ENCODE measurements around the gene NXT1. TPM values are rescaled to one million over a fixed set of nuclear protein-coding genes. Genes with fewer than 3 reads are reported as not detected.
A peak's percentile ranks its signal among the peaks of the same experiment; 100 is the strongest.

NXT1 gene
- total RNA-seq, 1 donor from 2014 or later, result 12.6 TPM

DNA sequence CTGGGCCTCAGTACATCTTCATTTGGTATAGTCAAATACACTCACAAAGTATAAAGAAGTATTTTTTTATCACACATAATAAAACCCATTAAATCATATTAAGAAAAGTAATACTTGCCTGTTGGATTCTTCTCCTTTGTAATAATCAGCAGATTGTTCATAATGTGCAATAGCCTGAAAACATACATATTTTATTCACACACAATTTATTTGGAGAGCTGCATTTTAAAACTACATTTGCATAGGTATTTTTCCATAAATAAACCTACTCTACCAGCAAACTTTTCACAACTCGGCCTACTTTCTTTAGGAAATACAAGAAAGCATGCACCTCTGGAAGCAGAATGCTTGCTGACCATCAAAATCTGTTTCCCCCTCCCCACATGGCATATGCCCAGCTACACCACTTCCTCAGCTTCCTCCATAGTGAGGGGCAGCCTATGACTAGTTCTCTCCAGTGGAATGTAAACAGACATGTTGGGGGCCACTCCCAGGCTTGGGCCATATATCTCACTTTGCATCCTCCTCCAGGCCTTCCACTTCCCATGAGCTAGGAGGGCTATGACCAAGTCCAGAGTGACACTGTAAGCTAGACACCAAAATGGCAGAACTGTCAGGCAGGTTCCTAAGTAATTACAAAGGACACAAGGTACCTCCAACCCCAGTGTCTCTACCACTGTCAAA is 39.6 kb downstream of the NXT1 start:
- peaks cover 3% of the 10 kb centered on the region for H3K9me3 Mint-ChIP-seq (ENCODE audit: unreplicated experiment)
- TF ChIP-seq, protein P1, sequence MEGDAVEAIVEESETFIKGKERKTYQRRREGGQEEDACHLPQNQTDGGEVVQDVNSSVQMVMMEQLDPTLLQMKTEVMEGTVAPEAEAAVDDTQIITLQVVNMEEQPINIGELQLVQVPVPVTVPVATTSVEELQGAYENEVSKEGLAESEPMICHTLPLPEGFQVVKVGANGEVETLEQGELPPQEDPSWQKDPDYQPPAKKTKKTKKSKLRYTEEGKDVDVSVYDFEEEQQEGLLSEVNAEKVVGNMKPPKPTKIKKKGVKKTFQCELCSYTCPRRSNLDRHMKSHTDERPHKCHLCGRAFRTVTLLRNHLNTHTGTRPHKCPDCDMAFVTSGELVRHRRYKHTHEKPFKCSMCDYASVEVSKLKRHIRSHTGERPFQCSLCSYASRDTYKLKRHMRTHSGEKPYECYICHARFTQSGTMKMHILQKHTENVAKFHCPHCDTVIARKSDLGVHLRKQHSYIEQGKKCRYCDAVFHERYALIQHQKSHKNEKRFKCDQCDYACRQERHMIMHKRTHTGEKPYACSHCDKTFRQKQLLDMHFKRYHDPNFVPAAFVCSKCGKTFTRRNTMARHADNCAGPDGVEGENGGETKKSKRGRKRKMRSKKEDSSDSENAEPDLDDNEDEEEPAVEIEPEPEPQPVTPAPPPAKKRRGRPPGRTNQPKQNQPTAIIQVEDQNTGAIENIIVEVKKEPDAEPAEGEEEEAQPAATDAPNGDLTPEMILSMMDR (IDR thresholded peaks at IDR 0.05; ENCODE audit: partially characterized antibody, unreplicated experiment), result no peak
- H3K4me3 Mint-ChIP-seq (ENCODE audit: unreplicated experiment), result no peak overlapping the region
- H3K36me3 Mint-ChIP-seq (ENCODE audit: unreplicated experiment), result peaks cover 7% of the 10 kb centered on the region
- DNase-seq, result no peak
- peaks cover 16% of the 10 kb centered on the region for H3K4me1 Mint-ChIP-seq (ENCODE audit: low read depth, unreplicated experiment)
- H3K27ac Mint-ChIP-seq (ENCODE audit: unreplicated experiment), result no peak overlapping the region
- peaks cover 9% of the 10 kb centered on the region for H3K27me3 Mint-ChIP-seq (ENCODE audit: unreplicated experiment)

DNA sequence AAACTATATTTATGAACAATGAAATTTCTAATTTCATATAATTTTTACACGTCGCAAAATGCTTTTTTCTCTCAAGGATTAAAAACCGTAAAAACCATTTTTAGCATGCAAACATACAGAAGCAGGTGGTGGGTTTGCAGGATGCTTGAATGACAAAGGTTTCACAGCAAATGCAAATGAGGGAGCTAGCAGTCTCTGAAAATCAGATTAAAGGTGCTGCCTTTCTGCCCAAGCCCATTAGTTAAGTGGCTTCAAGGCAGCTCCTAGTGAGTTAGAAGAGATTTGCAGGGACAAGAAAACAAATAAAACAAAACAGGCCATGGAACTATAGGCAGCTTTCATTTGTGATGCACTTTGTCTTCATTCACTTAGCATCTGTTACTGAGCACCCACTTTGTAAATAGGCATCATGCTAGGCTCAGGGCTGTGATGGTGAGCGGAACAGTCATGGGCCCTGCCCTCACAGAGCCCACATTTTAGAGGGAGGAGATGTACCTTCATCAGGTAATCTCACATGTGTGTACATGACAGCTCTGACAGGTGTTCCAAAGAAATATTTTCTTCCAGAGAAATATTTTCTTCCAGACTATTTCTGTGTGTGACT is 41.2 kb downstream of the NXT1 start:
- peak overlapping the region; percentile 76 for H3K27ac Mint-ChIP-seq (ENCODE audit: unreplicated experiment)
- H3K27me3 Mint-ChIP-seq (ENCODE audit: unreplicated experiment), result peaks cover 9% of the 10 kb centered on the region
- TF ChIP-seq, protein P1 (IDR thresholded peaks at IDR 0.05; ENCODE audit: partially characterized antibody, unreplicated experiment), result no peak
- peaks cover 3% of the 10 kb centered on the region for H3K9me3 Mint-ChIP-seq (ENCODE audit: unreplicated experiment)
- H3K4me3 Mint-ChIP-seq (ENCODE audit: unreplicated experiment), result no peak overlapping the region
- H3K36me3 Mint-ChIP-seq (ENCODE audit: unreplicated experiment), result peaks cover 7% of the 10 kb centered on the region
- peaks cover 17% of the 10 kb centered on the region for H3K4me1 Mint-ChIP-seq (ENCODE audit: low read depth, unreplicated experiment)
- no peak for DNase-seq

DNA sequence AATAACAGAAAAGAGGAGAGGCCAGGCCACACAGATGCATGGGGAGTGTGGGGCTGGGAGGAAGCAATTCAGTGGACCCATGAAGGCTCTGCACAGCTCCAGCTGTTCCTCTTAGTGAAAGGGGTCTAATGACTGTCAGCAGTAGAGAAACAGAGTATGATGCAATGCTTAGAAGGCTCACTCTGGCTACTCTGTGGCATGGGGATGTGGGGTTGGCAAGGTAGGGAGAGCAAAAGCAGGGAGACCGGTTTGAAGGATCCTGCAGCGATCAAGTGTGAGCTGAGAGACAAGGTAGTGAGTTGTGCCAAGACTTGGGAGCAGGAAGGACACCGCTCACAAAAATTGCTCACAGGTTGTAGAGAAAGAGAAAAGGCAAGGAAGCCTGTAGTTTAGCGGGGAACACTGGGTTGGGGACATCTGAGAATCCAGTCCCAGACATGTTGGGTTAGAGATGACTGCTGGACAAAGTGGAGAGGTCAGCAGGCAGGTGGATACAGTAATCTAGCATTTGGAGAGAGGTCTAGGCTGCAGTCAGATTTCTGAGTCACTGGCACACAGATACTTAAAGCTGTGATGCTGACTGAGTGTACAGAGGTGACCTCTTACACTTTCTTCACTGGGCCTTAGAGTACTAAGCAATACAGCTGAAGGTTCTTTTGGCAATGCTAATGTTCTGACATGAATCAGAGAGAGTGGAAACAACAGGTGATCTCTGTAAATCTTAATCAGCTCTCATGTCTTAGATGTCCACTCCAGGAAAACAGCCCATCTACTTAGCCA is 43.6 kb downstream of the NXT1 start:
- Mint-ChIP-seq H3K4me3 (ENCODE audit: unreplicated experiment) (no peak overlapping the region), H3K27me3 (ENCODE audit: unreplicated experiment) (peaks cover 6% of the 10 kb centered on the region), H3K9me3 (ENCODE audit: unreplicated experiment) (peaks cover 3% of the 10 kb centered on the region), H3K4me1 (ENCODE audit: low read depth, unreplicated experiment) (peaks cover 32% of the 10 kb centered on the region), H3K27ac (ENCODE audit: unreplicated experiment) (peak overlapping the region; percentile 83), H3K36me3 (ENCODE audit: unreplicated experiment) (peaks cover 7% of the 10 kb centered on the region)
- TF ChIP-seq, protein P1 (IDR thresholded peaks at IDR 0.05; ENCODE audit: partially characterized antibody, unreplicated experiment), result no peak
- no peak for DNase-seq

DNA sequence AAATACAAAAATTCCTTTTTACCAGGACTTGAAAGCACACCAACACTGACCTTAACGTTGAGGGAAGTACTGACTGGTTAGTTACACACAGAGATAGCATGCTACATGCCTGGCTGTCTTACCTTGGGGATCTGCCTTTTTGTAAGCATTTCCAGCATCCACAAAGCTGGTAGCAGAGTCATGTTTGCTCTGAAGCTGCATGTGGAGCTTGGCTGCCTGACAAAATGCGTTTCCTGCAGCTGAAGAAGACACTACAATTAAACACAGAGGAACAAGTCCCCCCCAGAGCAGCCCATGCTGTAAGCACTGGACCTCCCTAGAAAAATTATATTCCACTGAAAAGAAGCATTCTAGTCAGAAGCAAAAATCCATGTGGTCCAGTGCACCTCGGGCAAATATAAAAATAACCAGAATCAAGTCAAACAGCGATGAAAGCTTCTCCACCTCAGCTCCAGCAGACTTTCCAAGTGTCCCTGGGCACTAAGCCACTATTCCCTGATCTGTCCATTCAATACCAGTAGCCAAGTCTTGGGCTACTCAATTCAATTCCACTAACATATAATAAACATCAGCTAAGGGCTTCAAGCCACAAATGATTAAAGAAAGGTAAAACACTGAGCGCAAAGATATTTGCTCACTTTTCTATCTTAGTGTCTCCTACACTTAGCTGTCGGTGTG is 46.5 kb downstream of the NXT1 start:
- no peak for DNase-seq
- peaks cover 3% of the 10 kb centered on the region for H3K9me3 Mint-ChIP-seq (ENCODE audit: unreplicated experiment)

More for the DNA sequence above, 46.5 kb downstream of the NXT1 start:
- no peak overlapping the region for H3K4me3 Mint-ChIP-seq (ENCODE audit: unreplicated experiment)
- peak overlapping the region; percentile 43 for H3K27ac Mint-ChIP-seq (ENCODE audit: unreplicated experiment)
- H3K36me3 Mint-ChIP-seq (ENCODE audit: unreplicated experiment), result peaks cover 7% of the 10 kb centered on the region
- H3K4me1 Mint-ChIP-seq (ENCODE audit: low read depth, unreplicated experiment), result peaks cover 33% of the 10 kb centered on the region
- TF ChIP-seq, protein P1 (IDR thresholded peaks at IDR 0.05; ENCODE audit: partially characterized antibody, unreplicated experiment), result no peak
- peaks cover 6% of the 10 kb centered on the region for H3K27me3 Mint-ChIP-seq (ENCODE audit: unreplicated experiment)
